GM12891 (cell line): ENCODE results near the gene FOSB. TPM values are rescaled to one million over a fixed set of nuclear protein-coding genes. Genes with fewer than 3 reads are reported as not detected.

Experiments used
- DNase-seq: peaks from one replicate; pipeline ENCODE4 v3.0.0; 2011; ENCODE audit warnings: low spot score; ENCODE audit not compliant: insufficient read length
- FAIRE-seq: peaks from 2 replicates; lab custom pipeline; 2011; peaks lifted over from hg19 to GRCh38; lab: Jason Lieb, UNC
- PAX5 ChIP-seq: IDR thresholded peaks from 2 replicates; pipeline ENCODE4 v1.6.1; 2011; ENCODE audit warnings: low read length, moderate library complexity, mild to moderate bottlenecking; ENCODE audit not compliant: insufficient read depth, severe bottlenecking
- POLR2A ChIP-seq: IDR thresholded peaks from 2 replicates; pipeline ENCODE4 v1.6.1; 2011; ENCODE audit warnings: low read depth, low read length, control low read depth
- POLR2AphosphoS5 ChIP-seq: IDR thresholded peaks from 2 replicates; pipeline ENCODE4 v1.6.1; 2011; ENCODE audit warnings: low read depth, low read length, control low read depth
- POU2F2 ChIP-seq: IDR thresholded peaks from 2 replicates; pipeline ENCODE4 v1.6.1; 2011; ENCODE audit warnings: low read depth, mild to moderate bottlenecking, control low read depth, low read length, moderate library complexity
- SPI1 ChIP-seq: IDR thresholded peaks from 2 replicates; pipeline ENCODE4 v1.6.1; 2011; ENCODE audit warnings: low read depth, low read length, control low read depth
- TAF1 ChIP-seq: IDR thresholded peaks from 2 replicates; pipeline ENCODE4 v1.6.1; 2011; ENCODE audit warnings: low read depth, low read length, control low read depth
- polyA plus RNA-seq: library from polyadenylated mRNA; unstranded; fragments of >200 nt; gene quantifications from one replicate; pipeline ENCODE4 v1.2.1, GENCODE V29; 2012; ENCODE audit warnings: low read depth, missing spikeins, inconsistent platforms; ENCODE audit not compliant: missing spikeins

The FOSB gene
- polyA plus RNA-seq, result 6.5 TPM

DNA sequence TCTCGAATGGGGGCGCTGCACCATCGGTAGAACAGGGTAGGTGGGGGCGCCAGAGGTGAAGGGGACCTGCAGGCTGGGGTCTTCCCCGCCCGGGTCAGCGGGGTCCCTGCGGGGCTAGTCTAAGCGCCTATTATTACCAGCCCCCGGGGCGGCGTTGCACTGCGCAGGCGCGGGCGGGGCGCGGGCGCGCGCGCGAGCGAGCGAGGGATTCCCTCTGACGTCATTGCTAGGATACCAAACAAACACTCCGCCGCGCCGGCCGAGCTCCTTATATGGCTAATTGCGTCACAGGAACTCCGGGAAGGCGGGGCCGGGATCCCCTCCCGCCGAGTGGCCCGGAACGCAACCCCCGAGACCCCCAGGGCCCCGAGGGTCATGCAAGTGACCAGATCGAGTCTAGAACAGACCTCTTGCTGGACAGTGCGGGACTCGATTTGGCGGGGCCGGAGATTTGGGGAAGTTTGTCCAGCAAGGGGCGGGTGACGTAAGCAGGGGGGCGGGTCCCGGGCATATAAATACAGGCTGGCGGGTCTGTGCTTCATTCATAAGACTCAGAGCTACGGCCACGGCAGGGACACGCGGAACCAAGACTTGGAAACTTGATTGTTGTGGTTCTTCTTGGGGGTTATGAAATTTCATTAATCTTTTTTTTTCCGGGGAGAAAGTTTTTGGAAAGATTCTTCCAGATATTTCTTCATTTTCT lies at the start of gene FOSB:
TSS of gene FOSB (plus strand) at position 541 of the 703 bp plus-strand sequence. CDS start 591 bp downstream, outside the sequence.
- DNase-seq (peak; percentile 82), FAIRE-seq (peak; percentile 98)
- TF ChIP-seq PAX5 (no peak), TAF1 (no peak; the same call in 1 of the 2 replicates), POU2F2 (no peak), SPI1 (no peak), POLR2AphosphoS5 (peak; percentile 60; the same call in 1 of the 2 replicates), POLR2A (peak; percentile 81)

DNA sequence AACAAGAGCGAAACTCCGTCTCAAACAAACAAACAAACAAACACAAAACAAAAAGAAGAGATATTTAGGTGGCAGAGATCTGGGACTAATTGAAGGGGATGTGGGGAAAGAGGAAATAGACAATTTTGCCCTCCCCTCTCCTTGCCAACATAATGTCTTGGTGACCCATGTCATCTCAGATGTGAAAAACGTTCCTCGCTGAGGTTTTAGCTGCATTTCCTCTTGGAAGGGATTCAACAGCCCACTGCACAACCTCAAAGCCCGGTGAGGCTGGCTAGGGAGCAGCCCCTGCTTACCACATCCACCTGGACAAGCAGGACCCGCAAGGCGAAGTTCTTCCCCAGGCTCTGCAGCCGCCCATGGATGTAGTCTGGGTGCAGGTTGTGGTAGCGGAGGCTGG lies 49.0 kb upstream of the FOSB start:
- peak; percentile 26 for FAIRE-seq
- no peak for TF ChIP-seq POLR2AphosphoS5
- TF ChIP-seq POU2F2, result no peak
- no peak for TF ChIP-seq POLR2A
- no peak for TF ChIP-seq TAF1
- no peak for TF ChIP-seq PAX5
- TF ChIP-seq SPI1, result no peak
- no peak for DNase-seq

- FAIRE-seq, result peak; percentile 94
- TF ChIP-seq POLR2AphosphoS5 (0 out of 2 replicates have a peak, but pooled peaks have one; percentile 34), TAF1 (no peak), SPI1 (peak; percentile 100), POLR2A (no peak), PAX5 (peak; percentile 31), POU2F2 (no peak)
- DNase-seq, result peak; percentile 79
Observed at GRCh38 chr19:45419396-45419795, 48.4 kb upstream of the FOSB start.

DNA sequence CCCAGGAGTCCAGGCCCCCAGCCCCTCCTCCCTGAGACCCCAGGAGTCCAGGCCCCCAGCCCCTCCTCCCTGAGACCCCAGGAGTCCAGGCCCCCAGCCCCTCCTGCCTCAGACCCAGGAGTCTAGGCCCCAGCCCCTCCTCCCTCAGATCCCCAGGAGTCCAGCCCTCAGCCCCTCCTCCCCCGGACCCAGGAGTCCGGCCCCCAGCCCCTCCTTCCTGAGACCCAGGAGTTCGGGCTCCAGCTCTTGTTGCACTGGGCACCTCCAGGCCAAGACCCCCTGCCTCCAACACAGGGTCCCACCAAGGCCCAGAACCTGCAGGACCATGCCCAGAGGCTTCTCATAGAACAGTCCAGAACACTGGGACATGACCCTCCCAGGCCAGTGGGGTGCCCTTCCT lies 47.9 kb upstream of the FOSB start:
- DNase-seq, result no peak
- no peak for TF ChIP-seq POLR2A
- no peak for TF ChIP-seq TAF1
- no peak for TF ChIP-seq POU2F2
- no peak for TF ChIP-seq POLR2AphosphoS5
- TF ChIP-seq SPI1, result no peak
- no peak for TF ChIP-seq PAX5
- no peak for FAIRE-seq

DNA sequence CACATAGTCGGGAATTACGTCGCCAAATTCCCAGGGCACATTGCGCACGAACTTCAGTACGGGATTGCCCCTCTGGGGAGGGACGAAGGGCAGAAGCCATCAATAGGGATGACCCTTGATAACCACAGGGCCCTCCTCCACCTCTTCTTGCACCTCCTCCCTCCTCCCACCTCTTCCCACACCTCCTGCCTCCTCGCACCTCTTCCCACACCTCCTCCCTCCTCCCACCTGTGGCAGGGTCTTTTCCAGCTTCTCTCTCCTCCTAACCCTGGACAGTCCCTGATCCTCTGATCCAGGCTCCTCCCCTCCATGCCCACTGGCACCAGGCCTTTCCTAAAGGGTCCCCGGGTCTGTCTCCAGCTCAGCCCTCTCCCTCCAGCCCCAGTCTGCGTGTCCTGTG lies 47.4 kb upstream of the FOSB start:
- DNase-seq (no peak), FAIRE-seq (no peak)
- TF ChIP-seq POLR2AphosphoS5 (no peak), POU2F2 (no peak), TAF1 (no peak), PAX5 (no peak), POLR2A (no peak), SPI1 (no peak)

DNA sequence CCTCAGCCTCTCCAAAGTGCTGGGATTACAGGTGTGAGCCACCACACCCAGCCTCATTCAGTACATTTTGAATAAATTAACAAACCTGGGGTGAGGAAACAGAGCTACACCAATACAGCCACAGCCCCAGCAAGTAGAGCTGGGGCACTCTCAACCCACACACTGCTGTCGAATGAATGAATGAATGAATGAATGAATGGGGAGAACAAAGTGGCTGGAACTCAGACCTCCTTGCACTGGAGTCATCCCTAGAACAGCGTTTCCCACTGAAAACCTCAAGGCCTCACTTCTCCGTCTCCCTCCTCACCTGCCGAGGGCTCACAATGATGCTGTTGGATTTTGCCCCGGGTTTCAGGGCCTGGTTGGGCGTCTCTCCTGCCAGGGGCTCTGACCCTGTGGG lies 46.9 kb upstream of the FOSB start:
- TF ChIP-seq POLR2AphosphoS5, result no peak
- no peak for TF ChIP-seq SPI1
- TF ChIP-seq POU2F2, result no peak
- TF ChIP-seq TAF1, result no peak
- no peak for TF ChIP-seq PAX5
- TF ChIP-seq POLR2A, result no peak
- FAIRE-seq, result no peak

DNA sequence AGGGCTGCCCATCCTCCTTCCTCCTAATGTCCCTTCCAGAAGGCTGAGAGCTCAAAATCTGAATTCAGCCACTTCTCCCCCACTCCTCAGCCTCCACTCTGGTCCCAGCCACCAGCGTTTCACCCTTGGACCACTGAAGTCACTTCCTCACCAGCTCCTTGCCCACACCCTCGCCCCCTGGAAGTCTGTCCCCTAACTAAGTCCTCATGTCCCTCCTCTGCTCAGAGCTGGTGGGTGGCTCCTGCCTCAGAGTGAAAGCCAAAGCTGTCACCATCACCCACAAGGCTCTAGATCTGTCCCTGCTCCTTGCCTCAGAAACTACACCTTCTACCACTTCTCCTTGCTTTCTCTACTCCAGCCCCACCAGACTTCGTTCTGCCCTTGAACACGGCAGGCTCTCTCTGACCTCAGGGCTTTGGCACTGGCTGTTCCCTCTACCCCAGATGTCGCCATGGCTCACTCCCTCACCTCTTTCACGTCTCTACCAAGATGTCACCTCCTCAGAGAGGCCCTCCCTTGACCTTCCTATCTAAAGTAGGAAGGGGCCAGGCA lies 45.8 kb upstream of the FOSB start:
- FAIRE-seq (no peak), DNase-seq (no peak)
- TF ChIP-seq POLR2AphosphoS5 (no peak), SPI1 (no peak), POU2F2 (no peak), POLR2A (no peak), TAF1 (no peak), PAX5 (no peak)

More for the DNA sequence above, 46.9 kb upstream of the FOSB start:
- no peak for DNase-seq

DNA sequence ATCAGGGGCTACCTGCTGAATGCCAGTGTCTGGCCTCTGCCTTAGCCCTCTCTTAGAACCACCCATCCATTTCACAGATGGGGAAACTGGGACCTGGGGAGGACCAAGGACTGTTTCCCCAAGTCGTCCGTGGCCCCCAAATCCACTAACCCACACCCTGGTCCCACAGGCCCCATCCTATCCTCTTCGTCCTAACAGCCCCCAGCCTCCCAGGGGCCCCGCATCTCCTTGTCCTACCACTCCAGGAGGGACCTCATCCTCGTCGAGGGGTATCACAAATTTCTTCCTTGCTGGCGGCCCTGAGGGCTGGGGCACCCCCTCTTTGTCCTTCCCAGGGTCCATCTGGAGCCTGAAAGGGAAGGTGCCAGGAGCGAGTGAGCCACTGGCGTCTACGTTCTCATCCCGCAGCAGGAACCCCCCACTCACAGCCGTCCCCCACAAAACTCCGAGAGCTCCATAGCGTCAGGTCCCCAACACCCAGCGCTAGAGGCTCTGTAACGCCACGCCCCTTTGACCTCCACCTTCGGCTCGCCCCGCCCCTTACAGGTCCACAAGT lies 44.7 kb upstream of the FOSB start:
- TF ChIP-seq POLR2AphosphoS5 (no peak), POLR2A (no peak), POU2F2 (no peak), PAX5 (no peak), TAF1 (no peak), SPI1 (no peak)
- FAIRE-seq (no peak), DNase-seq (no peak)
